Muscle of leg (tissue), 11 donors: ENCODE results near the gene AKAP5. TPM values are rescaled to one million over a fixed set of nuclear protein-coding genes. Genes with fewer than 3 reads are reported as not detected.

ENCODE experiments used
- DNase-seq: peaks from one replicate; pipeline ENCODE4 v3.0.0; 2013
- H3K27ac ChIP-seq: one replicate; pipeline ENCODE4 v1.5.1; 2013; ENCODE audit warnings: mild to moderate bottlenecking, low read length, control low read depth
- H3K27me3 ChIP-seq: one replicate; pipeline ENCODE4 v1.6.1; 2013; ENCODE audit warnings: low read length; ENCODE audit not compliant: control insufficient read depth, insufficient read depth
- H3K36me3 ChIP-seq: one replicate; pipeline ENCODE4 v1.6.1; 2013; ENCODE audit warnings: low read length; ENCODE audit not compliant: control insufficient read depth, insufficient read depth
- H3K4me1 ChIP-seq: one replicate; pipeline ENCODE4 v1.6.1; 2013; ENCODE audit warnings: low read length; ENCODE audit not compliant: control insufficient read depth, insufficient read depth
- H3K4me3 ChIP-seq: one replicate; pipeline ENCODE4 v1.5.1; 2013; ENCODE audit warnings: low read length, control low read depth
- H3K9me3 ChIP-seq: replicated peaks from 2 replicates; pipeline ENCODE4 v1.6.1; 2013; ENCODE audit warnings: low read depth, low read length; ENCODE audit not compliant: control insufficient read depth
- WGBS: methylation state at CpG from one replicate; pipeline ENCODE4 v1.1.5; 2013; ENCODE audit warnings: missing lambda C conversion rate; ENCODE audit not compliant: insufficient coverage; 5-methylcytosine and 5-hydroxymethylcytosine counted together
- polyA plus RNA-seq, 8 donors: library from polyadenylated mRNA; unstranded; fragments of 120-200 nt; gene quantifications; one replicate each; pipeline versions ENCODE4 v1.2.1 to v1.2.3, GENCODE V29; 2013; ENCODE audit warnings: inconsistent platforms in 1 of 8, low replicate concordance in 1 of 8; ENCODE audit not compliant: insufficient read length in 8 of 8, insufficient read depth in 1 of 8
- total RNA-seq: library from RNA; stranded (reverse); fragments of 120-200 nt; gene quantifications from one replicate; pipeline ENCODE4 v1.2.4, GENCODE V29; 2013

Gene AKAP5
- total and polyA plus RNA-seq, 9 donors = 0.22 to 0.64 (median 0.55) TPM

GRCh38 chr14:64474041-64474440 lies 8.7 kb downstream of the AKAP5 start:
- 63% methylated on average over 1 of the region's 2 CpGs for WGBS
- Histone ChIP-seq H3K9me3 (no peaks in the 10 kb centered on the region), H3K27me3 (no peaks in the 10 kb centered on the region), H3K27ac (no peak overlapping the region), H3K4me1 (no peaks in the 10 kb centered on the region), H3K36me3 (no peaks in the 10 kb centered on the region), H3K4me3 (no peak overlapping the region)
- DNase-seq = no peak

- Histone ChIP-seq H3K27me3 (no peaks in the 10 kb centered on the region), H3K4me3 (no peak overlapping the region), H3K4me1 (no peaks in the 10 kb centered on the region), H3K27ac (no peak overlapping the region), H3K9me3 (no peaks in the 10 kb centered on the region), H3K36me3 (no peaks in the 10 kb centered on the region)
- DNase-seq = no peak
- WGBS = no CpG with 5 or more reads among the region's 4 CpGs
These were observed 9.4 kb downstream of the AKAP5 start for GRCh38 chr14:64474698-64475097.

GRCh38 chr14:64475585-64476273 lies 10.4 kb downstream of the AKAP5 start:
- H3K4me3 ChIP-seq = no peak overlapping the region
- H3K27me3 ChIP-seq = no peaks in the 10 kb centered on the region
- H3K4me1 ChIP-seq = no peaks in the 10 kb centered on the region
- H3K36me3 ChIP-seq = no peaks in the 10 kb centered on the region
- no peaks in the 10 kb centered on the region for H3K9me3 ChIP-seq
- 43% methylated on average over 1 of the region's 8 CpGs for WGBS
- no peak for DNase-seq
- no peak overlapping the region for H3K27ac ChIP-seq

- H3K27ac ChIP-seq = no peak overlapping the region
- no peaks in the 10 kb centered on the region for H3K27me3 ChIP-seq
- no peaks in the 10 kb centered on the region for H3K36me3 ChIP-seq
- no peaks in the 10 kb centered on the region for H3K4me1 ChIP-seq
- H3K4me3 ChIP-seq = no peak overlapping the region
- H3K9me3 ChIP-seq = no peaks in the 10 kb centered on the region
- DNase-seq = no peak
- WGBS = 84% methylated on average over 6 of the region's 8 CpGs
These were observed 11.1 kb downstream of the AKAP5 start for GRCh38 chr14:64476438-64476837.

- Histone ChIP-seq H3K9me3 (no peaks in the 10 kb centered on the region), H3K4me1 (no peaks in the 10 kb centered on the region), H3K36me3 (no peaks in the 10 kb centered on the region), H3K27me3 (no peaks in the 10 kb centered on the region), H3K27ac (no peak overlapping the region), H3K4me3 (no peak overlapping the region)
- peak; percentile 43 for DNase-seq
These were observed 13.4 kb downstream of the AKAP5 start for GRCh38 chr14:64478634-64479250.

- DNase-seq = no peak
- H3K4me1 ChIP-seq = no peaks in the 10 kb centered on the region
- H3K4me3 ChIP-seq = no peak overlapping the region
- H3K27ac ChIP-seq = no peak overlapping the region
- peaks cover 21% of the 10 kb centered on the region for H3K36me3 ChIP-seq
- 94% methylated on average over 3 of the region's 5 CpGs for WGBS
- no peaks in the 10 kb centered on the region for H3K9me3 ChIP-seq
- H3K27me3 ChIP-seq = no peaks in the 10 kb centered on the region
These were observed 23.3 kb downstream of the AKAP5 start for GRCh38 chr14:64488590-64489099.

- H3K36me3 ChIP-seq = peaks cover 28% of the 10 kb centered on the region
- no peaks in the 10 kb centered on the region for H3K27me3 ChIP-seq
- H3K4me3 ChIP-seq = no peak overlapping the region
- DNase-seq = no peak
- no CpG with 5 or more reads among the region's 2 CpGs for WGBS
- no peaks in the 10 kb centered on the region for H3K9me3 ChIP-seq
- no peaks in the 10 kb centered on the region for H3K4me1 ChIP-seq
- no peak overlapping the region for H3K27ac ChIP-seq
These were observed 26.3 kb downstream of the AKAP5 start for GRCh38 chr14:64491637-64492036.

GRCh38 chr14:64493455-64493854 lies 28.2 kb downstream of the AKAP5 start:
- H3K27ac ChIP-seq = no peak overlapping the region
- no CpG with 5 or more reads among the region's 3 CpGs for WGBS
- H3K27me3 ChIP-seq = no peaks in the 10 kb centered on the region
- DNase-seq = no peak
- no peaks in the 10 kb centered on the region for H3K9me3 ChIP-seq
- no peak overlapping the region for H3K4me3 ChIP-seq
- H3K4me1 ChIP-seq = no peaks in the 10 kb centered on the region
- peaks cover 18% of the 10 kb centered on the region for H3K36me3 ChIP-seq

GRCh38 chr14:64495252-64495651 lies 30.0 kb downstream of the AKAP5 start:
- Histone ChIP-seq H3K9me3 (no peaks in the 10 kb centered on the region), H3K27me3 (no peaks in the 10 kb centered on the region), H3K36me3 (peaks cover 11% of the 10 kb centered on the region), H3K4me1 (no peaks in the 10 kb centered on the region), H3K27ac (no peak overlapping the region), H3K4me3 (no peak overlapping the region)
- DNase-seq = no peak

- no peaks in the 10 kb centered on the region for H3K27me3 ChIP-seq
- no peaks in the 10 kb centered on the region for H3K9me3 ChIP-seq
- H3K4me1 ChIP-seq = peaks cover 3% of the 10 kb centered on the region
- peaks cover 7% of the 10 kb centered on the region for H3K36me3 ChIP-seq
- DNase-seq = no peak
- no peak overlapping the region for H3K27ac ChIP-seq
- H3K4me3 ChIP-seq = no peak overlapping the region
These were observed 31.5 kb downstream of the AKAP5 start for GRCh38 chr14:64496764-64497163.
